ENCODE measurements around the gene KRTAP5-2. TPM values are rescaled to one million over a fixed set of nuclear protein-coding genes. Genes with fewer than 3 reads are reported as not detected.
"Not testable (repeated sequence)": the region's sequence is repeated elsewhere in the genome, so short reads cannot be mapped to it uniquely, and the experiment has no call there.

KRTAP5-2 gene
- total RNA-seq, 1 donor from 2014 or later = not detected

GRCh38 chr11:1597331-1597993 is 632 bp downstream of the KRTAP5-2 start:
- no peak for DNase-seq (ENCODE audit: low spot score)
- intact Hi-C loops (cut with DNase I) = no loop called here

GRCh38 chr11:1596576-1597121 is 1.4 kb downstream of the KRTAP5-2 start:
- ATAC-seq; DNase-seq (ENCODE audit: low spot score); intact Hi-C loops (cut with DNase I): not testable (repeated sequence)

More at GRCh38 chr11:1597331-1597993, 632 bp downstream of the KRTAP5-2 start:
- ATAC-seq = no peak

GRCh38 chr11:1595994-1596575 is 2.0 kb downstream of the KRTAP5-2 start:
- intact Hi-C loops (cut with DNase I); DNase-seq (ENCODE audit: low spot score); ATAC-seq: not testable (repeated sequence)

GRCh38 chr11:1592628-1593027 is 5.5 kb downstream of the KRTAP5-2 start:
- ATAC-seq (no peak), DNase-seq (ENCODE audit: low spot score) (no peak)
- intact Hi-C loops (cut with DNase I) = no loop called here

- ATAC-seq (no peak), DNase-seq (ENCODE audit: low spot score) (no peak)
- intact Hi-C loops (cut with DNase I) = loop anchor here (10.0 kb wide), 1 partner anchor 385 kb away; no protein-coding TSS in a partner anchor
These were observed 8.1 kb downstream of the KRTAP5-2 start for GRCh38 chr11:1589996-1590395.

GRCh38 chr11:1589191-1589963 is 8.7 kb downstream of the KRTAP5-2 start:
- intact Hi-C loops (cut with DNase I) = loop anchor here (10.0 kb wide), 1 partner anchor 385 kb away; no protein-coding TSS in a partner anchor
- not testable (repeated sequence) for DNase-seq (ENCODE audit: low spot score); ATAC-seq

- ATAC-seq = no peak
- intact Hi-C loops (cut with DNase I) = loop anchor here (10.0 kb wide), 1 partner anchor 382 kb away; no protein-coding TSS in a partner anchor
- DNase-seq (ENCODE audit: low spot score) = no peak
These were observed 11.4 kb downstream of the KRTAP5-2 start for GRCh38 chr11:1586699-1587098.

GRCh38 chr11:1584661-1585370 is 13.3 kb downstream of the KRTAP5-2 start, which contains the start of gene KRTAP5-1:
Gene KRTAP5-1 (minus strand): TSS chr11:1585283. CDS start chr11:1585249, 34 bp downstream.
- DNase-seq (ENCODE audit: low spot score); ATAC-seq: not testable (repeated sequence)
- intact Hi-C loops (cut with DNase I) = loop anchor here (10.0 kb wide), 1 partner anchor 380 kb away; no protein-coding TSS in a partner anchor

GRCh38 chr11:1582909-1583308 is 15.2 kb downstream of the KRTAP5-2 start:
- not testable (repeated sequence) for ATAC-seq; DNase-seq (ENCODE audit: low spot score)
- intact Hi-C loops (cut with DNase I) = loop anchor here (10.0 kb wide), 1 partner anchor 378 kb away; no protein-coding TSS in a partner anchor

- ATAC-seq = no peak
- no peak for DNase-seq (ENCODE audit: low spot score)
- intact Hi-C loops (cut with DNase I) = loop anchor here (10.0 kb wide), 1 partner anchor 377 kb away; no protein-coding TSS in a partner anchor
These were observed 16.1 kb downstream of the KRTAP5-2 start for GRCh38 chr11:1581976-1582375.

GRCh38 chr11:1576825-1577224 is 21.3 kb downstream of the KRTAP5-2 start:
- ATAC-seq = no peak
- intact Hi-C loops (cut with DNase I) = no loop called here
- no peak for DNase-seq (ENCODE audit: low spot score)

- intact Hi-C loops (cut with DNase I) = loop anchor here (2.0 kb wide), 1 partner anchor 29 kb away; no protein-coding TSS in a partner anchor
- DNase-seq (ENCODE audit: low spot score); ATAC-seq: not testable (repeated sequence)
These were observed 22.3 kb downstream of the KRTAP5-2 start for GRCh38 chr11:1575756-1576155.

- DNase-seq (ENCODE audit: low spot score) (no peak), ATAC-seq (no peak)
- intact Hi-C loops (cut with DNase I) = loop anchor here (2.0 kb wide), 1 partner anchor 28 kb away; no protein-coding TSS in a partner anchor
These were observed 23.2 kb downstream of the KRTAP5-2 start for GRCh38 chr11:1574933-1575242.

GRCh38 chr11:1574238-1574932 is 23.7 kb downstream of the KRTAP5-2 start:
- DNase-seq (ENCODE audit: low spot score) = peak; percentile 69
- intact Hi-C loops (cut with DNase I) = loop anchor here (2.0 kb wide), 1 partner anchor 28 kb away; no protein-coding TSS in a partner anchor
- peak; percentile 29 for ATAC-seq

- DNase-seq (ENCODE audit: low spot score) (peak; percentile 63), ATAC-seq (peak; percentile 18)
- intact Hi-C loops (cut with DNase I) = loop anchor here (2.0 kb wide), 1 partner anchor 27 kb away; no protein-coding TSS in a partner anchor
These were observed 24.2 kb downstream of the KRTAP5-2 start for GRCh38 chr11:1573903-1574237.

GRCh38 chr11:1573077-1573902 is 24.8 kb downstream of the KRTAP5-2 start:
- intact Hi-C loops (cut with DNase I) = no loop called here
- ATAC-seq (peak; percentile 18), DNase-seq (ENCODE audit: low spot score) (peak; percentile 64)
